SIG-M5 treated with dmso at 0.1 percent for 504 hours (cell line): ENCODE data around the gene PBX1.

Source experiments
- DNase-seq: peaks from one replicate; lab custom pipeline; 2025; ENCODE audit not compliant: unreplicated experiment; lab: John Stamatoyannopoulos, UW

PBX1 gene

DNA sequence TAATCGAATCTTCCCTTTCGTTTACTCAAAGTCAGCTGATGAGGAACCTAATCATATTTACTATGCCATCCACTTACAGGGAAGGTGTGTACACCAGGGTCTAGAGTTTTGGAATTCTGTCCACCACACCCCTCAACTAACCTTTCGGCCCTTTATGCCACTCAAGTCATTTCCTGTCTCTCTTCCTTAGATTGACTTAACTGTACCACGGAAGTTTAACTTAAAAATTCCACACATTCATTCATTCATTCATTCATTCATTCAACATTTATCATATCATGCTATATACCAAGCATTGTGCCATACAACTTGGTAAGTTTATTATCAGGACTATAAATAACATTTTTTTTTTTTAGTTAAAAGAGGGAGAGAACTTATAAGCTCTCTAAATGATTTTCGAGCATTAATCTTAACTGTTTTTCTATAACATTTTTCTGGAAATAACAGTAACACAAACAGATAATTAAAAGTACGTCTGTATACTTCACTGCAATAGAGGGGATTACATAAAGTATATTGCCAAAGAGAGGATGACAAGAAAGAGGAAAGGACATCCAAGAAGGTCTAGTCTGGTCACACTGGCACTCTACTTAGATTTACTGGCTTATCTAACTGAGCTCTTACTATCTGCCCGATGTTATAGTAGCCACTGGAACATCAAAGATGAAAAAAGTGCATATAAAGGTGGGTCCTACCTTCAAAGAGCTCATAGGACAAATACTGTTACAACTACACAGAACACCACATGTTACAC, 243.7 kb downstream of the PBX1 start:
- no peak for DNase-seq

DNA sequence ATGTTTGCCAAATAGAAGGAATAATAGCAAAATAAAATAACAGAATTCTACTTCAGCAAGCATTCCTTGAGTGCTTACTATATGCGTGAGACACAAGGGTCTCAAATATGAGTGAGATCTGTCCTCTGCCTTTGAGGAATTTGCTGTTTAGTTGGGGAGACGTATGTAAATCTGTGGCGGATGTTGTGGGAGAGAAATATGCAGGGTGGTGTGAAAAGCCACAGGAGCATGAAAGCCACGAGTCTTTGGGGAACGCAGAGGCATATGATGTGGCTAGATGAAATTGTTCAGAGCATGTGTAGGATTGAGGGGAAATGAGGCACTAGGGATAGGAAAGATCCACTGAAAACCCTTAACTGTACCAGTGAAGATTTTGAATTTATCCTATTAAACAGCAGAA, 244.4 kb downstream of the PBX1 start:
- no peak for DNase-seq

DNA sequence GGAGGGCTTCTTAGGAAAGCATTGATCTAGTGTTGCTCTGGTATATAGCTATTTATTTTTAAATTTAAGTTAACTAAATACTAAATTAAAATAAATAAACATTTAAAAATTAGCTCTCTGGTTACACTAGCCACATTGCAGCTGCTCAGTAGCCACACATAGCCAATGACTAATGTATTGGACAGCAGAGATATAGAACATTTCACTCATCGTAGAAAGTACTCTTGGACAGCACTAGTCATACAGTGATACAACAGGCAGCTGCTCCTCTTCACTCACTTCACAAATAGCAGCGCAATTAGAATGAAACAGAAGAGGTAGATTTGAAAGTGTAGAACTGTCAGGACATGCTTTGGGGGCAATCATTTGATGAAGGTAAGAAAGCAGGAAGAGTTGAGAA, 245.4 kb downstream of the PBX1 start:
- no peak for DNase-seq

DNA sequence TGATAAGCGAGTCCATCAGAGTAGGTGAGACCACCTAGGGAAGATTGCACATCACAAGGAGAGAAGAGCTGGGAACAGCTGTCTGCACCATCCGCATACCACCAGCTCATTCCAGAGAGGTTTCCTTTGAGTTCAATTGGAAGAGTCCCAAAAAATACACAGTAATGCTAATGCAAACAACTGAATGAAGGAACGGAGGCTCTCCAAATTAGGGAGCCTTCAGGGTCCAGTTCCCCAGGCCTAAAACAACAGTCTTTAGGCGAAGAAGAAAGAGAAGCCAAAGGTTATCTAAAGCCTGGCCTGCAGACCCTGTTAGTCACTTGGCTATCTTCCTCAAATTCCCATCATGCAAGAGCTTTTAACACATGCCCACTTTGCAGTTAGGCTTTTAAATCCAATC, 246.4 kb downstream of the PBX1 start:
- no peak for DNase-seq

GRCh38 chr1:164806531-164806930, 247.5 kb downstream of the PBX1 start:
- DNase-seq = no peak

- DNase-seq = no peak
These were observed 254.8 kb downstream of the PBX1 start for GRCh38 chr1:164813776-164814175.

DNA sequence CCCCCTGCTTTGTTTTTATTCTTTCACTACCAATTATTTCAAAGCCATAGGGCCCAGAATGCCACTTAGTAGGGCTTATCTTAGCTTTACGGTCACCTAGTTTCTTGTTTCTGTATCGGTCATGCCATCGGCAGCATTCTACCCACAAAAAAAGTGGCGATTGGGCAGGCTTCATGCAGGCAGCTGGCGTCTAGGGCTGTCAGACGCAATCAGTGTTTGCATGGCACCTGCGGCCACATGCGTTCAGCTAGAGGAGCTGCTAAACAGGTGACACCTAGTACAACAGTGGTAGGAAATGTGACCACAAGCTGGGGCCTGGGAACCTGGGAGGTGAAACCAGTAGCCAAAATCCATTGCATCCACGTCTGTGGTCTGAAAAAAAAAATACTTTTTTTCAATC, 262.7 kb downstream of the PBX1 start:
- DNase-seq = no peak

DNA sequence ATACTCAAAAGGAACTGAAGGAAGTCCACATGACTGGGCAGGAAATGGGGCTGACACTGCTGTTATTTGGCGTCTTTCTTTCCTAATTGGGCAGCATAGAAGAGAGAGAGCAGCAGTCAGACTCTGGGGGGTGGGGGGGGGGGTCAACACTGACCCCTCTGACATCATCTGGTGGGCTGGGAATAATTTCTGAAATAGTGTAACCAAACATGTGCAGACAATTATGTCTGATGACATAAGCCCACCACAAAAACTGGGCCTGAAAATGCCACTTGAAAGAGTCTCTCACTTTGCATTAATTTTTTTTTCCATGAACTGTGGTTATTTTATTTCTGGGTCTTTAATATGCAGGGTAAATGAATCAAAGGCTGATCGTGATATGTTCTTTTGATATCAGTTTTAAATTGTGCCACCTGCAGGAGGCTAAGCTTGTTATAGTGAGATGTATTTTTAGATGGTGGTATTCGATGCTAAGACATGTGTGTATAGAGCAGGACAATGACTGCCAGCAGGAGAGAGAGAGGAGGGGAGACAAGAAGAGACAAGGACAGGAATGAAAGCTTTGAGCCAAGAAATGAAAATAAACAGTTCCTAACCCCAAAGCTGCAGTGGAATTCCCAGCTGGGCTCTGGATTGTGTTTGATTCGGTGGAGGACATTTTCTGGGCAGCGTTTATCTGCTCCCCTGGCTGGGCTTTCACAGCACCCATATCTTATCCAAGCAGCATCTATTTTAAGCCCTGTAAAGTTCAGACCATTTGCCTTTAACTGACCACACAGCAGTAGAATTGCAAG, 264.7 kb downstream of the PBX1 start:
- DNase-seq = no peak

GRCh38 chr1:164824542-164824941, 265.6 kb downstream of the PBX1 start:
- no peak for DNase-seq

GRCh38 chr1:164830628-164831027, 271.6 kb downstream of the PBX1 start:
- DNase-seq = no peak

DNA sequence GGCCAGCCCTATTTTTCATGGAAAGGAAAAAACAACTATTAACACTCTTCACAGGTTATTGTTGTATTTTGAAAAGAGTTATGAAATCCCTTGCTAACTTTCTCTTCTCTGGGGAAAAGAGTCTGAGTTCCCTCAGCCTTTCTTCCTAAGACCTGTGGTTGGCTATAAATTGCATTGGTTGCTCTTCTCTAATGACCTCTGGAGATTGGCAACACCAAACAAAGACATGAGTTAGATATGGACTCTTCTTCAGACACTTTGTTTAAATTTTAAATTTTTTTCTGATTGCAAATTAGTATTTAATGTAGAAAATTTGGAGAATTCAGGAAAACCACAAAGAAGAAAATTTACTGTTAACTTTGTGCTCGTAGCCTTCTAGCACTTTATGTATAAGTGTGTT, 275.7 kb downstream of the PBX1 start:
- no peak for DNase-seq

GRCh38 chr1:164836614-164837018, 277.6 kb downstream of the PBX1 start:
- DNase-seq = no peak

- no peak for DNase-seq
These were observed 279.8 kb downstream of the PBX1 start for GRCh38 chr1:164838786-164839185.

DNA sequence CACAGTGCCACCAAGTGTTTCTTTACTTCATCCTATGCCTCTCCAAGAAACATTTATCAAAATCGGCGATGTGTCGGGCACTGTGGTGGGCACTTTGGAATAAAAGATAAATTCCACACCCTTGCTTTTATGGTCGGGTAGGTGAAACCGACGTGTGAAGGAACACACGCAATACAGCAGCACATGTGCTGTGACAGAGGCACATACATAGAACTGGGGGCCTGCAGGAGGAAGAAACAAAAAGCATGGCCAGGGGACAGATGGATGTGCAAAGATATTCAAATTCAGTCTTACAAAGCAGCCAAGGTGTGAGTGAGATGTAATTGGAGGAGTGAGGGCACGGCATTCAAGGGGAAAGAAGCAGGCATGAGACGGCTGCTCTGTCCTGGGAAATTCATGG, 282.0 kb downstream of the PBX1 start:
- no peak for DNase-seq

DNA sequence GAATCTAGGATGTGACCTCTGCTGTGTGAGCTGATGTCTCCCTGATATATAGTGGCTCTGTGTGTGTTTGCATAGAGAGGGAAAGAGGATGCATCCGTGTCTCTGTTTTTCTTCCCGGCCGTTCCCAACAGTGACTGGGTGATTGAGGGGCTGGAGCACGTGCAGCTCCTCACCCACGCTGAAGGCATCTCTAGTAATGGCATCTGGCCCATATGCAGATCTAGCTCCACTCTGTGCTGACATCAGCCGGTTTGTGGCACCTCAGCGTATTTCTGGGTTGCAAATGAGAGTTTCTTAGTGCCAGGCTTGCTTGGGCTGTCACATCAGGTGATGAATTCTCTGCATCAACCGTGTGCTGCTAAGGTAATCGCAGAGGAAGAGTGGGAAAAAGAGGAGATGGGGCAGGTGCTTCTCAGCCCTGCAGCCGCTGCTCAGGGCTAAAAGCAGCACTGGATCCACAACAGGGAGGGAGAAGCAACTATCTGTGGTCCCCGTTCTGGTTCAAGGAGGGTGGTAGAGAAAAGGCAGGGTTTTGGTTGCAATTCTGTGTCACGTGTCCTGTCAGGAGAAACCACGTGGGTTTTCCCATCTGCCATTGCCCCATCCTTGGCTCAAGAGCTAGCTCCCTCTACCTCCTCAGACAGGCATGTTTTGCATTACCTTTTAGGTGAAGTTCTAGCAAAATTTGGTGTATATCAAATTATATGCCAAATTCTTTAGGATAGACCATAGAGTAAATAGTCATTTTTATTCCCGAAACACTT, 282.9 kb downstream of the PBX1 start:
- no peak for DNase-seq

GRCh38 chr1:164842870-164843269, 283.9 kb downstream of the PBX1 start:
- DNase-seq = no peak

DNA sequence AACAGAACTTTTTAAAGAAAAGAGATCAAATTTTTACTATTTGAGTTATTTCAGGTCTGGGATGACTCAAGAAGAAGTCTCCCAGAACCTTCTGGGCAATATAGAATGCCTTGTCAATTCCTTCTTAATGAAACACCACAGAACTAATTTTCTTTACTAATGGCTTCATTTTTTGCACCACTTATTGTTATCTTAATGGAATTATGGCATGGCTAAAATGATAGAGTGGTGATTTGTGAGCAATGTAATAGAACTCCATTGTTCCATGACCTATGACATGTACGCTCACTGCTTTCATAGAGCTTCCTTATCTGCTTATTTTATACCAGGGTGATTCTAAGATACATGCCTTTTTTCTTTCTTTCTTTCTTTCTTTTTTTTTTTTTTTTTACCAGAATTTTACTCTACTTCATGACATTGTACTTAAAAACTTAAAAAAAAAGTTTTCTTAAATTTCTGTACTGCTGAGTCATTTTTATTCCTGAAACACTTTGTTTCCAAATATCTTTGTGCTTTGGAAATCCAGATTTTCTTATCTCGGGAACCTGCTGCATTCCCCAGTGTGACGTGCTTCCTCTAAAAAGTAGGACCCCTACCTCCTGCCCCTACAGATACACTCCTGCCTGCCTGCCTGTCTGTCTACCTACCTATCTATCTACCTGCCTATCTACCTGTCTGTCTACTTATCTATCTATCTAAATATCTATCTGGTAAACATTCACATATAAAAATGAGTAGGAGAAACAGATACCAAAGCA, 284.9 kb downstream of the PBX1 start:
- DNase-seq = no peak

GRCh38 chr1:164846731-164847691, 288.0 kb downstream of the PBX1 start:
- DNase-seq = no peak

DNA sequence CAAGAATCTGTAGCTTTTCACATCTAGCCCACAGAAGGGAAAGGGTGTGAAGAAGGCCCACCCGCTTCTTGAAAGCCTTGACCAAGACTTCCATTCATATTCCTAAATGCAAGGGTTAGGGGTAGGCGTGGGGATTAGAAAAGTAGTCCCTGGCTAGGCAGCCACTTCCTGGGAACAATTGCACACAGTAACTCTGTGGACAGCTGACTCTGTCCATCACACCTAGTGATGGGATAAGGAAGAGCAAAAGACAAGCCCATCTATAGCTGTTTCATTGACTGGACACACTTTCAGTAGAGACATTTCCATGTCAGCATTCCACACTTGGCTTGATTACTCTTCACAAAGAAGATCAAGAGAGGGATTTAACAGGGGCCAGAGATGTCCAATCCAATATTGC, 294.2 kb downstream of the PBX1 start:
- DNase-seq = no peak
